Lung (tissue), 12 donors: ENCODE results near the gene PPP1R1A. TPM values are rescaled to one million over a fixed set of nuclear protein-coding genes. Genes with fewer than 3 reads are reported as not detected.

Source experiments
- ATAC-seq: fragments of 200-7000 bp; cut with Tn5 transposase; one replicate; pipeline ENCODE4 v1.9.1; 2020; ENCODE audit warnings: moderate number of reproducible peaks; ENCODE audit not compliant: insufficient read depth, low FRiP score
- DNase-seq, 3 donors: peaks; one replicate each; pipeline ENCODE4 v3.0.0-alpha.2; 2013 to 2017
- H3K27ac ChIP-seq, 2 donors: one replicate each; pipeline ENCODE4 v1.5.1; 2013; ENCODE audit warnings: mild to moderate bottlenecking in 2 of 2, moderate library complexity in 2 of 2, control low read depth in 1 of 2, inconsistent platforms in 1 of 2, low read depth in 1 of 2, low read length in 1 of 2
- H3K27me3 ChIP-seq, 3 donors: one replicate each; pipeline ENCODE4 v1.5.1; 2013; ENCODE audit warnings: low read length in 2 of 3; ENCODE audit not compliant: control insufficient read depth in 3 of 3, insufficient read depth in 3 of 3
- H3K36me3 ChIP-seq, 4 donors: one replicate each; pipeline ENCODE4 v1.5.1; 2013; ENCODE audit warnings: low read length in 4 of 4, mild to moderate bottlenecking in 1 of 4, moderate library complexity in 1 of 4; ENCODE audit not compliant: control insufficient read depth in 4 of 4, insufficient read depth in 4 of 4
- H3K4me1 ChIP-seq, 5 donors: one replicate each; pipeline ENCODE4 v1.5.1; 2013; ENCODE audit warnings: low read length in 5 of 5, mild to moderate bottlenecking in 2 of 5, moderate library complexity in 1 of 5; ENCODE audit not compliant: control insufficient read depth in 5 of 5, insufficient read depth in 5 of 5
- H3K4me3 ChIP-seq: one replicate; pipeline ENCODE4 v1.5.1; 2013; ENCODE audit warnings: mild to moderate bottlenecking, control low read depth, moderate library complexity
- H3K9ac ChIP-seq, 2 donors: one replicate each; pipeline ENCODE4 v1.5.1; 2013; ENCODE audit warnings: low read length in 2 of 2, control low read depth in 1 of 2; ENCODE audit not compliant: insufficient read depth in 1 of 2
- H3K9me3 ChIP-seq, 4 donors: one replicate each; pipeline ENCODE4 v1.5.1; 2013; ENCODE audit warnings: low read length in 3 of 4, mild to moderate bottlenecking in 1 of 4, moderate library complexity in 1 of 4; ENCODE audit not compliant: control insufficient read depth in 4 of 4, insufficient read depth in 3 of 4
- WGBS, 2 donors: extraction: QIAGEN DNeasy Blood & Tissue Kit; methylation state at CpG; one replicate each; pipeline ENCODE4 v1.1.7; 2013; 5-methylcytosine and 5-hydroxymethylcytosine counted together
- polyA plus RNA-seq, 2 donors: library from polyadenylated mRNA; stranded (reverse); fragments of 200-250 nt; gene quantifications; one replicate each; pipeline ENCODE4 v1.2.1, GENCODE V29; 2013
- total RNA-seq, 2 donors: library from RNA; depleted of rRNA in 1 of 2; stranded (reverse); fragments of >200 nt in 1 of 2; gene quantifications; one replicate each; pipeline ENCODE4 v1.2.1, GENCODE V29; 2014 to 2021
- TF ChIP-seq, protein P1 (sequence below): IDR thresholded peaks from 2 replicates; pipeline ENCODE4 v1.5.1; 2012; ENCODE audit warnings: mild to moderate bottlenecking; ENCODE audit errors: control extremely low read depth, extremely low read depth
- donor health status: control.
- donor health status: control.
- donor health status: Bipolar disorder and iron deficiency.
- donor health status: healthy.
- donor health status: DM: yes; HTN: yes; CAD: no.

The PPP1R1A gene
- total and polyA plus RNA-seq, 4 donors, result 0.15 to 0.98 (median 0.69) TPM

DNA sequence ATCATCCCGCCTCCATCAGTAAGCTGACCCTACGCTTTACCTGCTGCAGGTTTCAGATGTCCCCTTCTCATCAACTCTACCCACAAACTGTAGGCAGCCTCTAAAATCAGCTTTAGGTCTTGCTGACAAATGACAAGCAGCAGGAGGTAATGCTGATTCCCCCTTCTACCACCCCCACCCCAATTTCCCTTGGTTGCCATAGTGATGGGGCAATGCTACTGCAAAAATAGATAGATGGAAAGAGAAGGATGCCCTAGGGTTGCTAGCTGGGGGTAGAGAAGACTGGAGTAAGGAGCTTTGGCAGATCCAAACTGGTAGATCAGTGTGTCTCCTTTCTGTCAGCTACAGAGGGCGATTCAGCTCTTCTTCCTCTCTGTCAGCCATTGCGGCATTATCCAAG, 58.9 kb downstream of the PPP1R1A start:
- Histone ChIP-seq H3K4me1 (no peaks in the 10 kb centered on the region), H3K27ac (no peak overlapping the region), H3K4me3 (no peak overlapping the region), H3K9ac (no peak overlapping the region), H3K36me3 (no peaks in the 10 kb centered on the region), H3K27me3 (peaks cover 0 to 3% (median 2%) of the 10 kb centered on the region in 3 donors), H3K9me3 (no peaks in the 10 kb centered on the region)
- DNase-seq (no peak), ATAC-seq (no peak)
- TF ChIP-seq, protein P1, sequence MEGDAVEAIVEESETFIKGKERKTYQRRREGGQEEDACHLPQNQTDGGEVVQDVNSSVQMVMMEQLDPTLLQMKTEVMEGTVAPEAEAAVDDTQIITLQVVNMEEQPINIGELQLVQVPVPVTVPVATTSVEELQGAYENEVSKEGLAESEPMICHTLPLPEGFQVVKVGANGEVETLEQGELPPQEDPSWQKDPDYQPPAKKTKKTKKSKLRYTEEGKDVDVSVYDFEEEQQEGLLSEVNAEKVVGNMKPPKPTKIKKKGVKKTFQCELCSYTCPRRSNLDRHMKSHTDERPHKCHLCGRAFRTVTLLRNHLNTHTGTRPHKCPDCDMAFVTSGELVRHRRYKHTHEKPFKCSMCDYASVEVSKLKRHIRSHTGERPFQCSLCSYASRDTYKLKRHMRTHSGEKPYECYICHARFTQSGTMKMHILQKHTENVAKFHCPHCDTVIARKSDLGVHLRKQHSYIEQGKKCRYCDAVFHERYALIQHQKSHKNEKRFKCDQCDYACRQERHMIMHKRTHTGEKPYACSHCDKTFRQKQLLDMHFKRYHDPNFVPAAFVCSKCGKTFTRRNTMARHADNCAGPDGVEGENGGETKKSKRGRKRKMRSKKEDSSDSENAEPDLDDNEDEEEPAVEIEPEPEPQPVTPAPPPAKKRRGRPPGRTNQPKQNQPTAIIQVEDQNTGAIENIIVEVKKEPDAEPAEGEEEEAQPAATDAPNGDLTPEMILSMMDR, result no peak
- 89 to 93% methylated on average over 4 of the region's 4 CpGs for WGBS, 2 donors

Other genes with a start within 250 kb of the PPP1R1A start
- gene GPR84, start 224.2 kb downstream of the PPP1R1A start, total RNA-seq, result 1 to 10 TPM; 1.5 to 2.6 TPM
- 10 to 100 TPM in 1 of 2 donors, under 1 TPM in 1; 0.73 to 76.1 TPM for gene GPR84, start 224.2 kb downstream of the PPP1R1A start, polyA plus RNA-seq
- gene ZNF385A, start 203.9 kb downstream of the PPP1R1A start, total RNA-seq, result 10 to 100 TPM in 1 of 2 donors, 1 to 10 TPM in 1; 7.6 to 26.1 TPM
- 10 to 100 TPM; 15.3 to 17.9 TPM for gene ZNF385A, start 203.9 kb downstream of the PPP1R1A start, polyA plus RNA-seq
- 100 to 1,000 TPM in 1 of 2 donors, 10 to 100 TPM in 1; 71.2 to 131 TPM for gene ITGA5, start 169.4 kb downstream of the PPP1R1A start, total RNA-seq
- 100 to 1,000 TPM in 1 of 2 donors, 10 to 100 TPM in 1; 39.8 to 134 TPM for gene ITGA5, start 169.4 kb downstream of the PPP1R1A start, polyA plus RNA-seq
- 1 to 10 TPM in 1 of 2 donors, under 1 TPM in 1; 0.68 to 1.2 TPM for gene GTSF1, start 115.1 kb downstream of the PPP1R1A start, total RNA-seq
- gene GTSF1, start 115.1 kb downstream of the PPP1R1A start, polyA plus RNA-seq, result 1 to 10 TPM in 1 of 2 donors, under 1 TPM in 1; 0.69 to 2.1 TPM
- 10 to 100 TPM; 38.7 to 73.0 TPM for gene NCKAP1L, start 90.9 kb downstream of the PPP1R1A start, total RNA-seq
- 10 to 100 TPM; 11.1 to 50.2 TPM for gene NCKAP1L, start 90.9 kb downstream of the PPP1R1A start, polyA plus RNA-seq
- gene PDE1B, start 39.1 kb downstream of the PPP1R1A start, total RNA-seq, result 1 to 10 TPM; 1.3 to 7.0 TPM
- gene PDE1B, start 39.1 kb downstream of the PPP1R1A start, polyA plus RNA-seq, result 1 to 10 TPM; 5.1 TPM
- not detected for gene LACRT, start 46.2 kb upstream of the PPP1R1A start, total RNA-seq
- not detected for gene LACRT, start 46.2 kb upstream of the PPP1R1A start, polyA plus RNA-seq
- not detected for gene DCD, start 59.7 kb upstream of the PPP1R1A start, total RNA-seq
- gene DCD, start 59.7 kb upstream of the PPP1R1A start, polyA plus RNA-seq, result not detected